ENCODE measurements around the gene MBL2. TPM values are rescaled to one million over a fixed set of nuclear protein-coding genes. Genes with fewer than 3 reads are reported as not detected.

MBL2 gene
- total RNA-seq, 1 experiment from 2014 or later, result not detected

DNA sequence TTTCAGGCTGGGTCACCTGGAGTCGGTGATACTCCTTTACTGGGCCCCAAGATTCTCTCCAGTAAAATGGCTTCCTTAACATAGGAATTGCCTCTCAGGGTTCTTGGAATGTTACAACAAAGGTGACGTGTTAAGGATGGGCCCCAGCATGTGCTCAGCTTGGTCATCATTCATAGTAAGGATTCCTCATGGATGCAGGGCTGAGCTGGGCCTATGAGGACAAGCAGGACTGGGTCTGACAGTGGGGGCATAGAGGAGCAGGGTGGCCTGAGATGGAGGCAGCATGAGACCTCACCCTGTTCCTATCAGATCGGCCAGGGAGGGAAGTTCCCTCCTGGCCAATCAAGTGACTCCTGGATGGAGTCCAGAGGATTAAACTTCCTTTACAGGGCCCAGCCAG is 12.8 kb upstream of the MBL2 start (continued):
- TF ChIP-seq TEAD1 (CRISPR knock-in tag; IDR thresholded peaks at IDR 0.05) (no peak), ESRRA (CRISPR knock-in tag; IDR thresholded peaks at IDR 0.05; ENCODE audit: borderline replicate concordance) (no peak), IRF2 (CRISPR knock-in tag; IDR thresholded peaks at IDR 0.05; ENCODE audit: borderline replicate concordance, low read depth) (no peak), GABPB1 (CRISPR knock-in tag; IDR thresholded peaks at IDR 0.05) (no peak), MXD4 (CRISPR knock-in tag; IDR thresholded peaks at IDR 0.05; ENCODE audit: borderline replicate concordance) (no peak), ZNF671 (CRISPR knock-in tag; IDR thresholded peaks at IDR 0.05) (no peak)
- TF ChIP-seq, protein P1, sequence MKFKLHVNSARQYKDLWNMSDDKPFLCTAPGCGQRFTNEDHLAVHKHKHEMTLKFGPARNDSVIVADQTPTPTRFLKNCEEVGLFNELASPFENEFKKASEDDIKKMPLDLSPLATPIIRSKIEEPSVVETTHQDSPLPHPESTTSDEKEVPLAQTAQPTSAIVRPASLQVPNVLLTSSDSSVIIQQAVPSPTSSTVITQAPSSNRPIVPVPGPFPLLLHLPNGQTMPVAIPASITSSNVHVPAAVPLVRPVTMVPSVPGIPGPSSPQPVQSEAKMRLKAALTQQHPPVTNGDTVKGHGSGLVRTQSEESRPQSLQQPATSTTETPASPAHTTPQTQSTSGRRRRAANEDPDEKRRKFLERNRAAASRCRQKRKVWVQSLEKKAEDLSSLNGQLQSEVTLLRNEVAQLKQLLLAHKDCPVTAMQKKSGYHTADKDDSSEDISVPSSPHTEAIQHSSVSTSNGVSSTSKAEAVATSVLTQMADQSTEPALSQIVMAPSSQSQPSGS (CRISPR knock-in tag; IDR thresholded peaks at IDR 0.05; ENCODE audit: borderline replicate concordance, low read depth), result no peak

DNA sequence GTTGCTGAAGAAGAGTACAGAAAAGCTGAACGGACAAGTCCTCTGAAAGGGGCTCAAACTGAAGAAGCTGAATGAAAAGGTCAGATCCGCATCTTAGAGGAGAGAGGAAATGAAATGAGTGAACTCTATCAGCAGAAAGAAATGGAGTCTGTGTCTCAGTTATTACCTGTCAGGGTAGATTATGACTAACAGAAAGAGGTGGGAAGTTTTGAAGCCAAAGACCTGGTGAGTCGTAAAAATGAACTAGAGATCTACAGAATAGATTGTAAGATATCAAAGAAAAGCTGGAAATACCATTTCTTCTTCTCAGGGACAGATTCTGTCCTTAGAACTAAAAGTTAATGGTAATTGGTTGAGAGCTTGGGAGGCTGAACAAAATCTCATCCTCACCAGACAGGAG is 11.1 kb upstream of the MBL2 start:
- TF ChIP-seq JAZF1 (CRISPR knock-in tag; IDR thresholded peaks at IDR 0.05) (no peak), ZNF219 (CRISPR knock-in tag; IDR thresholded peaks at IDR 0.05; ENCODE audit: borderline replicate concordance) (no peak), ZNF263 (CRISPR knock-in tag; IDR thresholded peaks at IDR 0.05; ENCODE audit: low read depth) (no peak), ZNF232 (CRISPR knock-in tag; IDR thresholded peaks at IDR 0.05) (no peak), ELF4 (CRISPR knock-in tag; IDR thresholded peaks at IDR 0.05; ENCODE audit: low read depth) (no peak)
- TF ChIP-seq, protein P2, sequence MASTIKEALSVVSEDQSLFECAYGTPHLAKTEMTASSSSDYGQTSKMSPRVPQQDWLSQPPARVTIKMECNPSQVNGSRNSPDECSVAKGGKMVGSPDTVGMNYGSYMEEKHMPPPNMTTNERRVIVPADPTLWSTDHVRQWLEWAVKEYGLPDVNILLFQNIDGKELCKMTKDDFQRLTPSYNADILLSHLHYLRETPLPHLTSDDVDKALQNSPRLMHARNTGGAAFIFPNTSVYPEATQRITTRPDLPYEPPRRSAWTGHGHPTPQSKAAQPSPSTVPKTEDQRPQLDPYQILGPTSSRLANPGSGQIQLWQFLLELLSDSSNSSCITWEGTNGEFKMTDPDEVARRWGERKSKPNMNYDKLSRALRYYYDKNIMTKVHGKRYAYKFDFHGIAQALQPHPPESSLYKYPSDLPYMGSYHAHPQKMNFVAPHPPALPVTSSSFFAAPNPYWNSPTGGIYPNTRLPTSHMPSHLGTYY (CRISPR knock-in tag; IDR thresholded peaks at IDR 0.05), result no peak
- TF ChIP-seq, protein P3, sequence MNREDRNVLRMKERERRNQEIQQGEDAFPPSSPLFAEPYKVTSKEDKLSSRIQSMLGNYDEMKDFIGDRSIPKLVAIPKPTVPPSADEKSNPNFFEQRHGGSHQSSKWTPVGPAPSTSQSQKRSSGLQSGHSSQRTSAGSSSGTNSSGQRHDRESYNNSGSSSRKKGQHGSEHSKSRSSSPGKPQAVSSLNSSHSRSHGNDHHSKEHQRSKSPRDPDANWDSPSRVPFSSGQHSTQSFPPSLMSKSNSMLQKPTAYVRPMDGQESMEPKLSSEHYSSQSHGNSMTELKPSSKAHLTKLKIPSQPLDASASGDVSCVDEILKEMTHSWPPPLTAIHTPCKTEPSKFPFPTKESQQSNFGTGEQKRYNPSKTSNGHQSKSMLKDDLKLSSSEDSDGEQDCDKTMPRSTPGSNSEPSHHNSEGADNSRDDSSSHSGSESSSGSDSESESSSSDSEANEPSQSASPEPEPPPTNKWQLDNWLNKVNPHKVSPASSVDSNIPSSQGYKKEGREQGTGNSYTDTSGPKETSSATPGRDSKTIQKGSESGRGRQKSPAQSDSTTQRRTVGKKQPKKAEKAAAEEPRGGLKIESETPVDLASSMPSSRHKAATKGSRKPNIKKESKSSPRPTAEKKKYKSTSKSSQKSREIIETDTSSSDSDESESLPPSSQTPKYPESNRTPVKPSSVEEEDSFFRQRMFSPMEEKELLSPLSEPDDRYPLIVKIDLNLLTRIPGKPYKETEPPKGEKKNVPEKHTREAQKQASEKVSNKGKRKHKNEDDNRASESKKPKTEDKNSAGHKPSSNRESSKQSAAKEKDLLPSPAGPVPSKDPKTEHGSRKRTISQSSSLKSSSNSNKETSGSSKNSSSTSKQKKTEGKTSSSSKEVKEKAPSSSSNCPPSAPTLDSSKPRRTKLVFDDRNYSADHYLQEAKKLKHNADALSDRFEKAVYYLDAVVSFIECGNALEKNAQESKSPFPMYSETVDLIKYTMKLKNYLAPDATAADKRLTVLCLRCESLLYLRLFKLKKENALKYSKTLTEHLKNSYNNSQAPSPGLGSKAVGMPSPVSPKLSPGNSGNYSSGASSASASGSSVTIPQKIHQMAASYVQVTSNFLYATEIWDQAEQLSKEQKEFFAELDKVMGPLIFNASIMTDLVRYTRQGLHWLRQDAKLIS (CRISPR knock-in tag; IDR thresholded peaks at IDR 0.05; ENCODE audit: borderline replicate concordance), result no peak
- TF ChIP-seq, protein P1 (CRISPR knock-in tag; IDR thresholded peaks at IDR 0.05; ENCODE audit: borderline replicate concordance, low read depth), result no peak
- Mint-ChIP-seq H3K27ac (no peak overlapping the region), H3K9me3 (peaks cover 4% of the 10 kb centered on the region; the same call in 1 of the 2 replicates), H3K4me1 (peaks cover 7% of the 10 kb centered on the region), H3K4me3 (no peak overlapping the region), H3K36me3 (no peaks in the 10 kb centered on the region), H3K27me3 (ENCODE audit: low read depth) (no peaks in the 10 kb centered on the region; the same call in 1 of the 2 replicates)
- CTCF ChIA-PET, result no interaction called here
- DNase-seq (ENCODE audit: low spot score) (no peak), ATAC-seq (no peak)
- POLR2A ChIA-PET, result no interaction called here

DNA sequence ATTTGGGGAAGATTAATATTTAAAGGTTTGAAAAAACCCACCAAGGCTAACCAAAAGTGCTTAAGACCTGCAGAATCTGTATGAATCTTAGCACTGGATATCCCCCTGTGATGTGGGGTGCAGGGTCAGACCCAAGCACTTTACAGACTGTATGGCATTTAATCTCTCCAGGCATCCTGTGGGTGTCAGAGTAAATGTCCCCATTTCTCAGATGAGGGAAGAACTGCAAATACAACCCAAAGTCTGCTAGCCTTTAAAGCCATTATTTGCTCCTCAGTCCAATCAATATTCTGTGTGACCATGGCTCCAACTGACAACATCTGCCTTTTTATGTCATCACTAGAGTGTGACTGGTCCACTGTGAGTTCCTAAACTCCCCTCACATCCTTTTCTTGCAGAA is 10.0 kb upstream of the MBL2 start:
- no peak for ATAC-seq
- POLR2A ChIA-PET, result no interaction called here
- Mint-ChIP-seq H3K36me3 (no peaks in the 10 kb centered on the region), H3K4me3 (no peak overlapping the region), H3K27me3 (ENCODE audit: low read depth) (no peaks in the 10 kb centered on the region; the same call in 1 of the 2 replicates), H3K9me3 (peaks cover 4% of the 10 kb centered on the region; the same call in 1 of the 2 replicates), H3K27ac (no peak overlapping the region), H3K4me1 (peaks cover 7% of the 10 kb centered on the region)
- CTCF ChIA-PET, result no interaction called here
- no peak for DNase-seq (ENCODE audit: low spot score)
- TF ChIP-seq FOXJ3 (CRISPR knock-in tag; IDR thresholded peaks at IDR 0.05; ENCODE audit: borderline replicate concordance), result no peak
- no peak for TF ChIP-seq ZBTB21 (CRISPR knock-in tag; IDR thresholded peaks at IDR 0.05; ENCODE audit: borderline replicate concordance)
- no peak for TF ChIP-seq RORB (CRISPR knock-in tag; IDR thresholded peaks at IDR 0.05)
- TF ChIP-seq, protein P4, sequence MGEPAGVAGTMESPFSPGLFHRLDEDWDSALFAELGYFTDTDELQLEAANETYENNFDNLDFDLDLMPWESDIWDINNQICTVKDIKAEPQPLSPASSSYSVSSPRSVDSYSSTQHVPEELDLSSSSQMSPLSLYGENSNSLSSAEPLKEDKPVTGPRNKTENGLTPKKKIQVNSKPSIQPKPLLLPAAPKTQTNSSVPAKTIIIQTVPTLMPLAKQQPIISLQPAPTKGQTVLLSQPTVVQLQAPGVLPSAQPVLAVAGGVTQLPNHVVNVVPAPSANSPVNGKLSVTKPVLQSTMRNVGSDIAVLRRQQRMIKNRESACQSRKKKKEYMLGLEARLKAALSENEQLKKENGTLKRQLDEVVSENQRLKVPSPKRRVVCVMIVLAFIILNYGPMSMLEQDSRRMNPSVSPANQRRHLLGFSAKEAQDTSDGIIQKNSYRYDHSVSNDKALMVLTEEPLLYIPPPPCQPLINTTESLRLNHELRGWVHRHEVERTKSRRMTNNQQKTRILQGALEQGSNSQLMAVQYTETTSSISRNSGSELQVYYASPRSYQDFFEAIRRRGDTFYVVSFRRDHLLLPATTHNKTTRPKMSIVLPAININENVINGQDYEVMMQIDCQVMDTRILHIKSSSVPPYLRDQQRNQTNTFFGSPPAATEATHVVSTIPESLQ (CRISPR knock-in tag; IDR thresholded peaks at IDR 0.05), result no peak
- no peak for TF ChIP-seq ZNF232 (CRISPR knock-in tag; IDR thresholded peaks at IDR 0.05)
- TF ChIP-seq FOXP1 (CRISPR knock-in tag; IDR thresholded peaks at IDR 0.05; ENCODE audit: borderline replicate concordance), result no peak
- no peak for TF ChIP-seq ZNF396 (CRISPR knock-in tag; IDR thresholded peaks at IDR 0.05; ENCODE audit: borderline replicate concordance)
- no peak for TF ChIP-seq SMAD4 (CRISPR knock-in tag; IDR thresholded peaks at IDR 0.05)
- TF ChIP-seq GABPB1 (CRISPR knock-in tag; IDR thresholded peaks at IDR 0.05), result no peak
- TF ChIP-seq, protein P5, sequence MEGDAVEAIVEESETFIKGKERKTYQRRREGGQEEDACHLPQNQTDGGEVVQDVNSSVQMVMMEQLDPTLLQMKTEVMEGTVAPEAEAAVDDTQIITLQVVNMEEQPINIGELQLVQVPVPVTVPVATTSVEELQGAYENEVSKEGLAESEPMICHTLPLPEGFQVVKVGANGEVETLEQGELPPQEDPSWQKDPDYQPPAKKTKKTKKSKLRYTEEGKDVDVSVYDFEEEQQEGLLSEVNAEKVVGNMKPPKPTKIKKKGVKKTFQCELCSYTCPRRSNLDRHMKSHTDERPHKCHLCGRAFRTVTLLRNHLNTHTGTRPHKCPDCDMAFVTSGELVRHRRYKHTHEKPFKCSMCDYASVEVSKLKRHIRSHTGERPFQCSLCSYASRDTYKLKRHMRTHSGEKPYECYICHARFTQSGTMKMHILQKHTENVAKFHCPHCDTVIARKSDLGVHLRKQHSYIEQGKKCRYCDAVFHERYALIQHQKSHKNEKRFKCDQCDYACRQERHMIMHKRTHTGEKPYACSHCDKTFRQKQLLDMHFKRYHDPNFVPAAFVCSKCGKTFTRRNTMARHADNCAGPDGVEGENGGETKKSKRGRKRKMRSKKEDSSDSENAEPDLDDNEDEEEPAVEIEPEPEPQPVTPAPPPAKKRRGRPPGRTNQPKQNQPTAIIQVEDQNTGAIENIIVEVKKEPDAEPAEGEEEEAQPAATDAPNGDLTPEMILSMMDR (IDR thresholded peaks at IDR 0.05), result no peak

All from WTC11 (cell line).